Astrocyte of the hippocampus (primary cell): Measurements from ENCODE around the gene CLPSL2.
A peak's percentile ranks its signal among the peaks of the same experiment; 100 is the strongest.

Source experiments
- DNase-seq: peaks from one replicate; pipeline ENCODE4 v3.0.0; 2011; ENCODE audit warnings: low read depth, low spot score

CLPSL2 gene

GRCh38 chr6:35787266-35788218 lies 11.1 kb downstream of the CLPSL2 start:
- DNase-seq = no peak

GRCh38 chr6:35788423-35788982 lies 12.1 kb downstream of the CLPSL2 start:
- no peak for DNase-seq

- DNase-seq = no peak
Measured at GRCh38 chr6:35790683-35791082, 14.3 kb downstream of the CLPSL2 start.

GRCh38 chr6:35794536-35795452 lies 18.4 kb downstream of the CLPSL2 start:
- no peak for DNase-seq

- no peak for DNase-seq
Measured at GRCh38 chr6:35795453-35796071, 19.2 kb downstream of the CLPSL2 start.

- no peak for DNase-seq
Measured at GRCh38 chr6:35796236-35796635, 19.8 kb downstream of the CLPSL2 start.

- DNase-seq = no peak
Measured at GRCh38 chr6:35797837-35798526, 21.6 kb downstream of the CLPSL2 start.

GRCh38 chr6:35798706-35799105 lies 22.3 kb downstream of the CLPSL2 start:
- no peak for DNase-seq

- DNase-seq = no peak
Measured at GRCh38 chr6:35801148-35801547, 24.8 kb downstream of the CLPSL2 start.

- peak; percentile 79 for DNase-seq
Measured at GRCh38 chr6:35804996-35805736, 28.8 kb downstream of the CLPSL2 start, which contains the start of gene LHFPL5. LHFPL5 (plus strand) TSS chr6:35805352; CDS start chr6:35805671, 319 bp downstream.

- DNase-seq = no peak
Measured at GRCh38 chr6:35808688-35809087, 32.3 kb downstream of the CLPSL2 start.

- no peak for DNase-seq
Measured at GRCh38 chr6:35809809-35810208, 33.4 kb downstream of the CLPSL2 start.

GRCh38 chr6:35810971-35811698 lies 34.7 kb downstream of the CLPSL2 start:
- peak; percentile 72 for DNase-seq

GRCh38 chr6:35811699-35811995 lies 35.2 kb downstream of the CLPSL2 start:
- DNase-seq = no peak

- DNase-seq = no peak
Measured at GRCh38 chr6:35817515-35817914, 41.1 kb downstream of the CLPSL2 start.

GRCh38 chr6:35823601-35824000 lies 47.2 kb downstream of the CLPSL2 start:
- no peak for DNase-seq

GRCh38 chr6:35824552-35825192 lies 48.3 kb downstream of the CLPSL2 start:
- DNase-seq = no peak
